HCT116 (cell line): ENCODE results near the gene HOXB3.

Experiments
- CBX3 ChIP-seq: IDR thresholded peaks from 2 replicates; pipeline ENCODE4 v1.6.1; 2012; ENCODE audit warnings: low read depth
- CTCF ChIP-seq, 3 experiments: fragments of 200-600 bp in 1 of 3; sonication (generic) in 1 of 3; IDR thresholded peaks in 2 of 3; conservative IDR thresholded peaks in 1 of 3; 2 replicates each; pipeline ENCODE4 v1.5.1; 2012 to 2017; ENCODE audit warnings: low read depth in 2 of 3, low read length in 2 of 3, antibody characterized with exemption in 1 of 3, borderline replicate concordance in 1 of 3, control low read depth in 1 of 3, mild to moderate bottlenecking in 1 of 3, mixed read lengths in 1 of 3, mixed run types in 1 of 3, moderate library complexity in 1 of 3; ENCODE audit not compliant: insufficient read depth in 1 of 3
- EGR1 ChIP-seq: IDR thresholded peaks from 2 replicates; pipeline ENCODE4 v1.6.1; 2012; ENCODE audit warnings: low read depth
- EZH2phosphoT487 ChIP-seq: fragments of 200-600 bp; IDR thresholded peaks from 2 replicates; pipeline ENCODE4 v1.6.1; 2018; ENCODE audit warnings: antibody characterized with exemption, borderline replicate concordance
- POLR2A ChIP-seq: IDR thresholded peaks from 2 replicates; pipeline ENCODE4 v1.7.0; 2011; ENCODE audit warnings: borderline replicate concordance; ENCODE audit not compliant: insufficient read depth, insufficient read length; ENCODE audit errors: extremely low read depth
- POLR2AphosphoS5 ChIP-seq: IDR thresholded peaks from 2 replicates; pipeline ENCODE4 v1.6.1; 2011; ENCODE audit warnings: mild to moderate bottlenecking, low read depth, low read length, moderate library complexity
- TCF7L2 ChIP-seq: IDR thresholded peaks from 2 replicates; pipeline ENCODE4 v1.7.0; 2011; ENCODE audit warnings: borderline replicate concordance, inconsistent platforms; ENCODE audit not compliant: insufficient read depth, insufficient read length; ENCODE audit errors: extremely low read depth
- ZNF274 ChIP-seq: fragments of 200-500 bp; sonication (Bioruptor generic); IDR thresholded peaks from 2 replicates; pipeline ENCODE4 v1.6.1; 2014; ENCODE audit warnings: mild to moderate bottlenecking, low read depth, low read length, inconsistent platforms

GRCh38 chr17:48566717-48567116, 23.3 kb downstream of the HOXB3 start:
- TF ChIP-seq POLR2AphosphoS5: no peak
- TF ChIP-seq CTCF (IDR thresholded peaks at IDR 0.05 in 2 of 3, conservative IDR thresholded peaks at IDR 0.05 in 1 of 3; ENCODE audit: borderline replicate concordance in 1 of 3, insufficient read depth in 1 of 3, low read depth in 2 of 3, low read length in 2 of 3): no peak
- TF ChIP-seq EGR1: no peak
- no peak for TF ChIP-seq POLR2A
- no peak for TF ChIP-seq ZNF274
- no peak for TF ChIP-seq TCF7L2
- no peak for TF ChIP-seq CBX3
- no peak for TF ChIP-seq EZH2phosphoT487
